ENCODE data around the gene ADGRG6. TPM values are rescaled to one million over a fixed set of nuclear protein-coding genes. Genes with fewer than 3 reads are reported as not detected.
"Not testable (repeated sequence)": the region's sequence is repeated elsewhere in the genome, so short reads cannot be mapped to it uniquely, and the experiment has no call there.

ADGRG6 gene
- total RNA-seq, 1 donor from 2014 or later, result 35.3 TPM

DNA sequence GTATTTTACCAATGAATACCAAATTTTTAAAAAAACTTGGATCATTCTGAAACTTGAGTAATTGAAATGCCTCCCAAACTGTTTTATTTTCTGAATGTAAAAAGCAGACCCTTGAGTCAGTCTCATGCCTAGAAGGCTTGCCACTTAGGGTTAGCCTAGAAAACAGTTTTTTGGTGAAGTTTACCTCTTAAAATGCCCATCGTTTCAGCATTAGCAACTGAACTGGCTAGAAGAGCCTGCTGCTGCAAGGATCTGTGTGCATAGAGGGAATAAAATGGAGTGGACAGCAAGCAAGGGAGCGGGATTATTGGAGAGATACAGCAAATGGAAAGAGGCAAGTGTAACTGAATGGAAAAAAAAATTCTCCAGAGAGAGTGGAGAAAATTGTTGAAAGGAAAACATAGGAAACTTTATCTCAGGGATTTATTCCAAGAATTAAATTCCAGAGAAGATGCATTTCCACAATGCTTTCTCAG is 40.1 kb downstream of the ADGRG6 start:
- no peak for DNase-seq (ENCODE audit: low read depth)
- H3K4me3 ChIP-seq (ENCODE audit: low read depth, low read length), result no peak overlapping the region
- TF ChIP-seq, protein P1, sequence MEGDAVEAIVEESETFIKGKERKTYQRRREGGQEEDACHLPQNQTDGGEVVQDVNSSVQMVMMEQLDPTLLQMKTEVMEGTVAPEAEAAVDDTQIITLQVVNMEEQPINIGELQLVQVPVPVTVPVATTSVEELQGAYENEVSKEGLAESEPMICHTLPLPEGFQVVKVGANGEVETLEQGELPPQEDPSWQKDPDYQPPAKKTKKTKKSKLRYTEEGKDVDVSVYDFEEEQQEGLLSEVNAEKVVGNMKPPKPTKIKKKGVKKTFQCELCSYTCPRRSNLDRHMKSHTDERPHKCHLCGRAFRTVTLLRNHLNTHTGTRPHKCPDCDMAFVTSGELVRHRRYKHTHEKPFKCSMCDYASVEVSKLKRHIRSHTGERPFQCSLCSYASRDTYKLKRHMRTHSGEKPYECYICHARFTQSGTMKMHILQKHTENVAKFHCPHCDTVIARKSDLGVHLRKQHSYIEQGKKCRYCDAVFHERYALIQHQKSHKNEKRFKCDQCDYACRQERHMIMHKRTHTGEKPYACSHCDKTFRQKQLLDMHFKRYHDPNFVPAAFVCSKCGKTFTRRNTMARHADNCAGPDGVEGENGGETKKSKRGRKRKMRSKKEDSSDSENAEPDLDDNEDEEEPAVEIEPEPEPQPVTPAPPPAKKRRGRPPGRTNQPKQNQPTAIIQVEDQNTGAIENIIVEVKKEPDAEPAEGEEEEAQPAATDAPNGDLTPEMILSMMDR (conservative IDR thresholded peaks at IDR 0.05; ENCODE audit: low read depth, low read length), result no peak

DNA sequence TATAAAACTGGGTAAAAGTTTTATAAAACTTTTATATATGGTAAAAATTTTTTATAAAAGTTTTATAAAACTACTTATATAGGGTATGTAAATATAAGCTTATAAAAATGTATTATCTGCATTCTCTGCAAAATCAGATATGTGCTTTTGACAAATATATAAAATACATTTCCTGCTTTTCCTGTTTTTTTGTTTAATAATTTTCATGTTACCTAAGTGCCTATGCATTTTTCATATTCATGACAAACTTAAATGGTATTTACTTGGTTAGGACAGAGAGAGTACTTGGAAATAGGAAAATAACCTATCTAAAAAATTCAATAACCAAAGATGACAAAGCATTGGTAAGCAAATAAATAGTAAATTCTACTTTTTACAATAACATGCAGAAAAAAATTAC is 41.2 kb downstream of the ADGRG6 start:
- TF ChIP-seq, protein P1 (conservative IDR thresholded peaks at IDR 0.05; ENCODE audit: low read depth, low read length), result no peak
- no peak overlapping the region for H3K4me3 ChIP-seq (ENCODE audit: low read depth, low read length)
- no peak for DNase-seq (ENCODE audit: low read depth)

DNA sequence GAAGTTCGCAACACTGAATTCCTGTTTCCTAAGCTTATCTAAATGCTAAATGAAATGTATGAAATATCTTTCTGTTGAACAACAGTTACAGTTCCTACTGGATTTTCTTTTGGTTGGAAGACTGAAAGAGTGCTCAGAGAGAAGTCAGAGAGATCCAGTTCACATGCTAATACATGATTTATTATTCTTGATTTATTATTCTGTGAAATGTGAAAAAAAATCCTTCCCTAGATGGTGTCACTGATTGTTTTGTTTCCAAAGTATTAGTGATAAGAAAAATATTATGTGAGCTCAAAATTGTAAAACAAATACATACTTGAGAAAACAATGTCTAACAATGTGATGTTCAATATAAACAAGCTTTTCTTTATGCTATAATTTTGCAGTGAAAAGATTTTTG is 42.1 kb downstream of the ADGRG6 start:
- TF ChIP-seq, protein P1 (conservative IDR thresholded peaks at IDR 0.05; ENCODE audit: low read depth, low read length), result no peak
- no peak for DNase-seq (ENCODE audit: low read depth)
- no peak overlapping the region for H3K4me3 ChIP-seq (ENCODE audit: low read depth, low read length)

DNA sequence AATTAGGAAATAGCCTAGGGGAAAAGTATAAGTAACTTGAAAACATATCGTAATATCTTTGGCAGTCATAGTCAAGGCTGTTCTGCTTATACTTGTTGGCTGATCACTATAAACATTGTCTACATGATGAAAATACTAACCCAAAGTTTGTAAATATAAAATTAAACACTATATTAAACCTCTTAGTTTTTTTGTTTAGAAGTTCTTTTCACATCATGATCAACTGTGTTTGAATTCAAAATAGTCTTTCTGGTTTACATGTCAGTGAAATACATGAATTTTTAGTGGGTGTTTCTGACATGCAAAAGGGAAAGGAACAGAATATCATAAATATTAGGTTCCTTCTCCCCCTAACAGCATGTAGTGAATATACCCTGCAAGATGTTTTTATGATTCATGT is 43.5 kb downstream of the ADGRG6 start:
- no peak for DNase-seq (ENCODE audit: low read depth)
- TF ChIP-seq, protein P1 (conservative IDR thresholded peaks at IDR 0.05; ENCODE audit: low read depth, low read length), result no peak
- no peak overlapping the region for H3K4me3 ChIP-seq (ENCODE audit: low read depth, low read length)

DNA sequence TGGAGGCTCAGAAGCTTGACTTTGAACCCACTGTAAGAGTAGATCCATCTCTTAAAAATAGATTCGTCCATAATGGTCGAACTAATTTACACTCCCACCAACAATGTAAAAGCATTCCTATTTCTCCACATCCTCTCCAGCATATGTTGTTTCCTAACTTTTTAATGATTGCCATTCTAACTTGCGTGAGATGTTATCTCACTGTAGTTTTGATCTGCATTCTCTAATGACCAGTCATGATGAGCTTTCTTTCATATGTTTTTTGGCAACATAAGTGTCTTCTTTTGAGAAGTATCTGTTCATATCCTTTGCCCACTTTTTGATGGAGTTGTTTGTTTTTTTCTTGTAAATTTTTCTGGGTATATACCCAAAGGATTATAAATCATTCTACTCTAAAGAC is 44.4 kb downstream of the ADGRG6 start:
- H3K4me3 ChIP-seq (ENCODE audit: low read depth, low read length); DNase-seq (ENCODE audit: low read depth): not testable (repeated sequence)

DNA sequence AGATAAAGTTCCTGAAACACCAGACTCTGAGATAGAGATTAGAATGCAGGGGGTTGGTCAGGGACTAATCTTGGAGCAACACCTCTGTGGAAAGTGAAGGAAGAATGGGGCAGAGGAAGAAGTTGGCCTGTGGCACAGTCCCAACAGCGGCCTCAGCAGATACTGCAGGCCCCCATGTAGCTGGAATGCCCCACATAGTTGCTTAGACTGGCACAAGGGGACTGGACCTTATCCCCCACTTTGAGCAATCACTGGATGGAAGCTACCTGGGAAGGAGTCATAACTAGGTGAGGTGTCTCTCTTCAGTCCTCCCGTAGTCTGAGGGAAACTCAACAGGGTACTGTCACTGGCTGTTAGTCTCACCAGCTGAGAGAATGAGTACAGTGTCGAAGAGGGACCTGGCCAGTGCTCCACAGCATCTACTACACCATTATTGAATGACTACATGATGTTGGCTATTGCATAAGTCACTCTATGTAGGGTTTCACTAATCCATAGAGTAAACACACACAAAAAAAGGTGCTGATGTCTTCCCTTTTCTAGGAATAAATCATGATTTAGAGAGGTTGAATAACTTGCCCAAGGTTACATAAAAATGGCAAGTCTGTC is 47.5 kb downstream of the ADGRG6 start:
- DNase-seq (ENCODE audit: low read depth), result no peak
- no peak overlapping the region for H3K4me3 ChIP-seq (ENCODE audit: low read depth, low read length)
- TF ChIP-seq, protein P1 (conservative IDR thresholded peaks at IDR 0.05; ENCODE audit: low read depth, low read length), result no peak

DNA sequence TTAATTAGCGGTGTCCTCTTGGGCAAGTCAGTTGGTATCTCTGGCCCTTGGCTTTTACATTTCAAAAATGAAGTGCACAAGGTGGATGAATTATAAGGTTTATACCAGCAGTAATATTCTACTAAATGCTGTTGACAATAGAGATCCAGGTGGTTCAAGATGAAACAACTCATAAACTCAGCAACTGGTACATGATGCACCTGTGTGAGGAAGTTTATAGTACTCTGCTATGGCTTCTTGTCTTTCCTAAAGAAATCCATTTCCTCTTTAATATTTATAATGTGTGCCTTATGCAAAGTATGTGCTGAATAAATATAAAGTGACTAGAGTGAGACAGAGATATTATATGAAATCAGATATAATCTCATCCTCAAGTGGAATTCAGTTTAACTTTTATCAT is 48.5 kb downstream of the ADGRG6 start:
- DNase-seq (ENCODE audit: low read depth), result no peak
- TF ChIP-seq, protein P1 (conservative IDR thresholded peaks at IDR 0.05; ENCODE audit: low read depth, low read length), result no peak
- H3K4me3 ChIP-seq (ENCODE audit: low read depth, low read length), result no peak overlapping the region
